OCI-LY1 (cell line): ENCODE data around the gene PPM1N.

ENCODE experiments used
- H2AFZ ChIP-seq: fragments of 200-600 bp; sonication (generic), shearing (Covaris generic); 2 replicates; pipeline ENCODE4 v1.6.0; 2014; ENCODE audit warnings: antibody characterized with exemption, mild to moderate bottlenecking, low read length
- H3F3A ChIP-seq: fragments of 200-600 bp; sonication (generic), shearing (Covaris generic); 2 replicates; pipeline ENCODE4 v1.6.0; 2014; ENCODE audit warnings: mild to moderate bottlenecking, antibody characterized with exemption, low read length, moderate library complexity; ENCODE audit not compliant: insufficient read depth
- H3K27ac ChIP-seq: fragments of 200-600 bp; sonication (generic); 2 replicates; pipeline ENCODE4 v1.5.1; 2014; ENCODE audit warnings: low read length, mixed run types, mild to moderate bottlenecking, low read depth; ENCODE audit not compliant: poor library complexity, severe bottlenecking
- H3K27me3 ChIP-seq: fragments of 200-600 bp; sonication (generic); 2 replicates; pipeline ENCODE4 v1.6.0; 2014; ENCODE audit warnings: antibody characterized with exemption, mild to moderate bottlenecking, low read length, moderate library complexity; ENCODE audit not compliant: insufficient read depth
- H3K36me3 ChIP-seq: fragments of 200-600 bp; sonication (generic); 2 replicates; pipeline ENCODE4 v1.6.1; 2014; ENCODE audit warnings: mild to moderate bottlenecking, antibody characterized with exemption, low read length, moderate library complexity, mixed read lengths; ENCODE audit not compliant: insufficient read depth
- H3K4me1 ChIP-seq: fragments of 200-600 bp; sonication (generic); 2 replicates; pipeline ENCODE4 v1.5.1; 2014; ENCODE audit warnings: mild to moderate bottlenecking, low read length, moderate library complexity; ENCODE audit not compliant: insufficient read depth, severe bottlenecking
- H3K4me2 ChIP-seq: fragments of 200-600 bp; sonication (generic), shearing (Covaris generic); 2 replicates; pipeline ENCODE4 v1.6.1; 2014; ENCODE audit warnings: low read length
- H3K4me3 ChIP-seq: fragments of 200-600 bp; sonication (generic); 2 replicates; pipeline ENCODE4 v1.5.1; 2014; ENCODE audit warnings: low read length, low read depth, mild to moderate bottlenecking, mixed read lengths; ENCODE audit not compliant: poor library complexity, severe bottlenecking
- H3K79me2 ChIP-seq: fragments of 200-600 bp; shearing (Covaris generic); 2 replicates; pipeline ENCODE4 v1.6.1; 2016; ENCODE audit warnings: mixed run types, low read length, mixed read lengths; ENCODE audit not compliant: insufficient read depth
- H3K9ac ChIP-seq: fragments of 200-600 bp; sonication (generic), shearing (Covaris generic); 2 replicates; pipeline ENCODE4 v1.6.1; 2014; ENCODE audit warnings: mild to moderate bottlenecking, low read length, mixed read lengths
- H3K9me2 ChIP-seq: fragments of 200-600 bp; sonication (generic), shearing (Covaris generic); 2 replicates; pipeline ENCODE4 v1.6.1; 2014; ENCODE audit warnings: low read depth, mild to moderate bottlenecking, low read length, mixed read lengths
- H3K9me3 ChIP-seq: fragments of 200-600 bp; shearing (Covaris generic); 2 replicates; pipeline ENCODE4 v1.6.1; 2014; ENCODE audit warnings: low read length, mixed read lengths
- H4K20me1 ChIP-seq: fragments of 200-600 bp; sonication (generic), shearing (Covaris generic); 2 replicates; pipeline ENCODE4 v1.6.0; 2016; ENCODE audit warnings: mild to moderate bottlenecking, low read length; ENCODE audit not compliant: insufficient read depth
- EZH2 ChIP-seq: fragments of 200-600 bp; sonication (generic), shearing (Covaris generic); IDR thresholded peaks from 2 replicates; pipeline ENCODE4 v1.8.0; 2017; ENCODE audit warnings: borderline replicate concordance, mixed run types, mild to moderate bottlenecking, antibody characterized with exemption, low read length, moderate library complexity, mixed read lengths
- TF ChIP-seq, protein P1 (sequence below): fragments of 200-600 bp; sonication (generic), shearing (Covaris generic); IDR thresholded peaks from 2 replicates; pipeline ENCODE4 v1.5.1; 2017; ENCODE audit warnings: mild to moderate bottlenecking, antibody characterized with exemption, low read length, moderate library complexity, mixed read lengths

PPM1N gene

DNA sequence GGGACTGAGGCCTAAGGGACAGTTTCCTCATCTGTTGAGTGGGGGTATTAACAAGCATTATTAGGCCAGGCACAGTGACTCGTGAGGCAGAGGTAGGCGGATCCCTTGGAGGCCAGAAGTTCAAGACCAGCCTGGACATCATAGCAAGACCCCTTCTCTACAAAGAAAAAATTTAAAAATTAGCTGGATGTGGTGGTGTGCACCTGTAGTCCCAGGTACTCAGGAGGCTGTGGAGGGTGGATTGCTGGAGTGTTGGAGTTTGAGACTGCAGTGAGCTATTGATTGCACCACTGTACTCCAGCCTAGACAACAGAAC, 41.8 kb upstream of the PPM1N start:
- Histone ChIP-seq H3K36me3 (no peaks in the 10 kb centered on the region), H3K9ac (no peak overlapping the region), H3K79me2 (no peaks in the 10 kb centered on the region), H2AFZ (no peak overlapping the region), H3K9me3 (no peaks in the 10 kb centered on the region), H3K9me2 (no peaks in the 10 kb centered on the region), H3K27ac (no peak overlapping the region), H3K27me3 (0 out of 2 replicates have a peak, but pooled peaks cover 3% of the 10 kb centered on the region), H3F3A (no peaks in the 10 kb centered on the region; the same call in 1 of the 2 replicates), H3K4me2 (no peak overlapping the region), H4K20me1 (no peaks in the 10 kb centered on the region), H3K4me3 (no peak overlapping the region), H3K4me1 (peaks cover 18% of the 10 kb centered on the region)
- no peak for TF ChIP-seq EZH2
- TF ChIP-seq, protein P1, sequence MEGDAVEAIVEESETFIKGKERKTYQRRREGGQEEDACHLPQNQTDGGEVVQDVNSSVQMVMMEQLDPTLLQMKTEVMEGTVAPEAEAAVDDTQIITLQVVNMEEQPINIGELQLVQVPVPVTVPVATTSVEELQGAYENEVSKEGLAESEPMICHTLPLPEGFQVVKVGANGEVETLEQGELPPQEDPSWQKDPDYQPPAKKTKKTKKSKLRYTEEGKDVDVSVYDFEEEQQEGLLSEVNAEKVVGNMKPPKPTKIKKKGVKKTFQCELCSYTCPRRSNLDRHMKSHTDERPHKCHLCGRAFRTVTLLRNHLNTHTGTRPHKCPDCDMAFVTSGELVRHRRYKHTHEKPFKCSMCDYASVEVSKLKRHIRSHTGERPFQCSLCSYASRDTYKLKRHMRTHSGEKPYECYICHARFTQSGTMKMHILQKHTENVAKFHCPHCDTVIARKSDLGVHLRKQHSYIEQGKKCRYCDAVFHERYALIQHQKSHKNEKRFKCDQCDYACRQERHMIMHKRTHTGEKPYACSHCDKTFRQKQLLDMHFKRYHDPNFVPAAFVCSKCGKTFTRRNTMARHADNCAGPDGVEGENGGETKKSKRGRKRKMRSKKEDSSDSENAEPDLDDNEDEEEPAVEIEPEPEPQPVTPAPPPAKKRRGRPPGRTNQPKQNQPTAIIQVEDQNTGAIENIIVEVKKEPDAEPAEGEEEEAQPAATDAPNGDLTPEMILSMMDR: no peak

DNA sequence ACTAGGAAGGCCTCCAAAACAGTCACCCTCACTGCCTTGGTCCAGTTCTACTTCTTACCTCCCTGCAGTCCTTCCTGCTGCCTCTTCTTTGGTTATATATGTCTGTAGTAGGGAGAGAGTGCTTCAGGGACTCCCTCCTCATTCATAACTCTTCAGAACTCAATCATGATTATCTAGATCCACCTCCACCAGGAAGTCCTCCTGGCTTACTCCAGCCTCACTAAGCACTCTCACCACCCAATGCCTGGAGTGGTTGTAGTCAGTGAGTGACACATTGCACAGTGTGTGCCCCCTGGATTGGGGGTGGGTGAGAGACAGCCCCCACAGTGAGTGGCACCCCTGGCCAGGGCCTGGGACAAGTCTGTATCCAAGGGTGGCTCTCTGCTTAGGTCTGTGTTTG, 40.5 kb upstream of the PPM1N start:
- Histone ChIP-seq H3K9me3 (no peaks in the 10 kb centered on the region), H3K79me2 (no peaks in the 10 kb centered on the region), H3K27ac (no peak overlapping the region), H3K4me1 (peaks cover 15% of the 10 kb centered on the region), H2AFZ (no peak overlapping the region), H3F3A (no peaks in the 10 kb centered on the region), H3K9ac (no peak overlapping the region), H3K9me2 (no peaks in the 10 kb centered on the region), H4K20me1 (no peaks in the 10 kb centered on the region), H3K36me3 (no peaks in the 10 kb centered on the region), H3K4me2 (no peak overlapping the region), H3K4me3 (no peak overlapping the region), H3K27me3 (0 out of 2 replicates have a peak, but pooled peaks cover 3% of the 10 kb centered on the region)
- no peak for TF ChIP-seq EZH2
- TF ChIP-seq, protein P1: no peak

DNA sequence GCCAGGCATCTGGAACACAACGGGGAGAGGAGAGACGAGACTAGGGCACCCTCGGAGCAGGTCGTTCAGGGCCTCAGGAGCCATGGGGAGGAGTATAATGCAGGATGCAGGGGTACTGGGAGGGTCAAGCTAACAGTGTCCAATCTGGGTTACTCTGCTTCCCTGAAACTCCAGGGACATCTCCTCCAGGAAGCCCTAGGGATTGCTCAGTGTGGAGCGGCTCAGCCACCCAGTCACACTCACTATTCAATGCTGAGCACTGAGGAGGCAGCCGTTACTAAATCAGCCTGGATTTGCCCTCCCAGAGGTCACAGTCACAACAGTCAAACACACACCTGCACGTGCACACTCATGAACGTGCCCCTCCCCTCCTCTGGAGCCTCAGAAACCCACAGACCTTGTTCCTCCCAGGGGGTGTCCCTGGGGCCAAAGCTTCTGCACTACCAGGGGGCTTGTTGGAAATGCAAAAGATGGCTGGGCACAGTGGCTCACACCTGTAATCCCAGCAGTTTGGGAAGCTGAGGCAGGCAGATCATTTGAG, 37.4 kb upstream of the PPM1N start:
- Histone ChIP-seq H3K4me1 (peaks cover 15% of the 10 kb centered on the region), H3K9me2 (no peaks in the 10 kb centered on the region), H2AFZ (no peak overlapping the region), H3K27me3 (0 out of 2 replicates have a peak, but pooled peaks cover 8% of the 10 kb centered on the region), H4K20me1 (no peaks in the 10 kb centered on the region), H3K36me3 (no peaks in the 10 kb centered on the region), H3K4me2 (no peak overlapping the region), H3K9me3 (no peaks in the 10 kb centered on the region), H3K79me2 (no peaks in the 10 kb centered on the region), H3K9ac (no peak overlapping the region), H3F3A (no peaks in the 10 kb centered on the region), H3K27ac (no peak overlapping the region), H3K4me3 (no peak overlapping the region)
- TF ChIP-seq, protein P1: no peak
- TF ChIP-seq EZH2: no peak
